ENCODE data around the gene LRRFIP1.

- TF ChIP-seq, protein P1, sequence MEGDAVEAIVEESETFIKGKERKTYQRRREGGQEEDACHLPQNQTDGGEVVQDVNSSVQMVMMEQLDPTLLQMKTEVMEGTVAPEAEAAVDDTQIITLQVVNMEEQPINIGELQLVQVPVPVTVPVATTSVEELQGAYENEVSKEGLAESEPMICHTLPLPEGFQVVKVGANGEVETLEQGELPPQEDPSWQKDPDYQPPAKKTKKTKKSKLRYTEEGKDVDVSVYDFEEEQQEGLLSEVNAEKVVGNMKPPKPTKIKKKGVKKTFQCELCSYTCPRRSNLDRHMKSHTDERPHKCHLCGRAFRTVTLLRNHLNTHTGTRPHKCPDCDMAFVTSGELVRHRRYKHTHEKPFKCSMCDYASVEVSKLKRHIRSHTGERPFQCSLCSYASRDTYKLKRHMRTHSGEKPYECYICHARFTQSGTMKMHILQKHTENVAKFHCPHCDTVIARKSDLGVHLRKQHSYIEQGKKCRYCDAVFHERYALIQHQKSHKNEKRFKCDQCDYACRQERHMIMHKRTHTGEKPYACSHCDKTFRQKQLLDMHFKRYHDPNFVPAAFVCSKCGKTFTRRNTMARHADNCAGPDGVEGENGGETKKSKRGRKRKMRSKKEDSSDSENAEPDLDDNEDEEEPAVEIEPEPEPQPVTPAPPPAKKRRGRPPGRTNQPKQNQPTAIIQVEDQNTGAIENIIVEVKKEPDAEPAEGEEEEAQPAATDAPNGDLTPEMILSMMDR (IDR thresholded peaks at IDR 0.05) = no peak
- TF ChIP-seq EZH2 (IDR thresholded peaks at IDR 0.05; ENCODE audit: borderline replicate concordance, insufficient read depth, low read depth, low read length, poor library complexity, severe bottlenecking) = no peak
These were observed 10.4 kb upstream of the LRRFIP1 start for GRCh38 chr2:237616734-237617586.
